ENCODE results near the gene CCDC159. TPM values are rescaled to one million over a fixed set of nuclear protein-coding genes. Genes with fewer than 3 reads are reported as not detected.

The CCDC159 gene
- total and polyA plus RNA-seq, 2 experiments from 2014 or later = 3.4 to 6.2 TPM

GRCh38 chr19:11387162-11388034 is 41.1 kb downstream of the CCDC159 start:
- H3K36me3 ChIP-seq (ENCODE audit: insufficient read depth) = no peaks in the 10 kb centered on the region
- H3K27me3 ChIP-seq (ENCODE audit: insufficient read depth) = no peaks in the 10 kb centered on the region
- Mint-ChIP-seq H3K27ac (no peak overlapping the region), H3K36me3 (ENCODE audit: low read depth) (no peaks in the 10 kb centered on the region), H3K27me3 (ENCODE audit: insufficient read depth, low read depth, poor library complexity) (peaks cover 8% of the 10 kb centered on the region), H3K9me3 (peaks cover 10% of the 10 kb centered on the region; the same call in 2 of the 3 replicates), H3K4me1 (peaks cover 8% of the 10 kb centered on the region), H3K4me3 (no peak overlapping the region)
- no peaks in the 10 kb centered on the region for H3K9me2 ChIP-seq (ENCODE audit: insufficient read depth)
- H2AFZ ChIP-seq = no peak overlapping the region
- H4K20me1 ChIP-seq (replicated peaks; ENCODE audit: insufficient read depth) = no peaks in the 10 kb centered on the region
- ATAC-seq (no peak), DNase-seq (ENCODE audit: low spot score) (no peak)
- no peaks in the 10 kb centered on the region for H3K79me2 ChIP-seq (replicated peaks; ENCODE audit: insufficient read depth)
- H3K4me2 ChIP-seq = no peak overlapping the region
- TF ChIP-seq ZNF114 (CRISPR knock-in tag; IDR thresholded peaks at IDR 0.05) = no peak
- TF ChIP-seq CREB1 (CRISPR knock-in tag; IDR thresholded peaks at IDR 0.05; ENCODE audit: low read depth) = no peak
- TF ChIP-seq JUNB (IDR thresholded peaks at IDR 0.05; ENCODE audit: unreplicated experiment) = no peak
- TF ChIP-seq EZH2phosphoT487 (IDR thresholded peaks at IDR 0.05; ENCODE audit: unreplicated experiment) = no peak
- no peak for TF ChIP-seq REST (IDR thresholded peaks at IDR 0.05; ENCODE audit: unreplicated experiment)
- TF ChIP-seq CTCF (conservative IDR thresholded peaks at IDR 0.05; ENCODE audit: low read depth in 2 of 2) = no peak
- TF ChIP-seq POLR2AphosphoS5 (IDR thresholded peaks at IDR 0.05; ENCODE audit: low read depth) = no peak
- TF ChIP-seq ZNF462 (CRISPR knock-in tag; IDR thresholded peaks at IDR 0.05) = no peak
- no peak for TF ChIP-seq ETS1 (IDR thresholded peaks at IDR 0.05)
- TF ChIP-seq EZH2 (IDR thresholded peaks at IDR 0.05; ENCODE audit: low read depth, unreplicated experiment) = no peak
- no peak for TF ChIP-seq NANOG (IDR thresholded peaks at IDR 0.05; ENCODE audit: borderline replicate concordance)
- TF ChIP-seq ZNF331 (CRISPR knock-in tag; IDR thresholded peaks at IDR 0.05; ENCODE audit: low read depth) = no peak
- TF ChIP-seq STAT1 (IDR thresholded peaks at IDR 0.05; ENCODE audit: unreplicated experiment) = no peak
- H3K27ac ChIP-seq (ENCODE audit: low read depth) = no peak overlapping the region
- H3F3A ChIP-seq (replicated peaks; ENCODE audit: low read depth) = peaks cover 3% of the 10 kb centered on the region; the same call in 1 of the 2 replicates
- no peaks in the 10 kb centered on the region for H3K4me1 ChIP-seq (ENCODE audit: insufficient read depth)
- H3K4me3 ChIP-seq = no peak overlapping the region
